NCI-H82 treated with DMSO at 0.1 percent for 48 hours (cell line): ENCODE results near the gene MAML3.

Source experiments
- DNase-seq: peaks from one replicate; lab custom pipeline; 2025; ENCODE audit not compliant: unreplicated experiment; lab: John Stamatoyannopoulos, UW

Gene MAML3

DNA sequence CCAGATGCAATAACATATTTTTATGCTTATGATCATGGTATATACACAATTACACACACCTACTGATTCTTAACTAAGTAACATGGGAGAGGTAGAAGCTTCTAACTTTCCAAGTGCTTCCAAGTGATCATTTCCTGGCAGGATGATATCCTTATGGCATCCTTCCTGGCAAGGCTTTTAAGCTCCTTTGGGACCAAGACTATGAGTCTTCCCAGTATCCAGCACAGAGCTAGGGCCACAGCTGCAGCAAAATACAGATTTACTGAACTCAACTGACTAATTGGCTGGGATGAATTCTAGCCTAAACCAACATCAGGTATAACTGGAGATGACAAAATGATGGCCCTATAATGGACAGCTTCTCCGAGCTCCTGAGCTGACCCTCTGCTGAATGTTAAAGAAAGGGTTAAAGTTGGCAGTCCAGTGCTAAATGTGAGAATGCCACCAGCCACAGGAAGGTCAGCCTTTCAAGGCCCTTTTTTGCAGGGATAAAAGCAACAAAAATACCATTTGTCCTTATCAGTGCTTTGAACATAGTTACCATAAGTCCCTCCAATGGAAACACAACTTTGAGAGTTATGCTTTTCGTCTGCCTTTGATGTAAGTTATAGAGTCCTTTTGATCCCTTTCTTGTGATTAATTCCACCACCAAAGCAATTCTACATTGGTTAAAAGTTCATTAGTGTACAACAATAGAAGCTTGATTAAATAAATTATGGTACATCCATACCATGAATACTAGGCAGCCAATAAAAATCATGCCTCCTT lies 415.0 kb downstream of the MAML3 start:
- peak; percentile 34 for DNase-seq

- no peak for DNase-seq
Observed at GRCh38 chr4:139736661-139737060, 417.3 kb downstream of the MAML3 start.

- DNase-seq, result no peak
Observed at GRCh38 chr4:139736274-139736660, 417.7 kb downstream of the MAML3 start.

GRCh38 chr4:139735381-139736273 lies 418.4 kb downstream of the MAML3 start:
- peak; percentile 12 for DNase-seq

DNA sequence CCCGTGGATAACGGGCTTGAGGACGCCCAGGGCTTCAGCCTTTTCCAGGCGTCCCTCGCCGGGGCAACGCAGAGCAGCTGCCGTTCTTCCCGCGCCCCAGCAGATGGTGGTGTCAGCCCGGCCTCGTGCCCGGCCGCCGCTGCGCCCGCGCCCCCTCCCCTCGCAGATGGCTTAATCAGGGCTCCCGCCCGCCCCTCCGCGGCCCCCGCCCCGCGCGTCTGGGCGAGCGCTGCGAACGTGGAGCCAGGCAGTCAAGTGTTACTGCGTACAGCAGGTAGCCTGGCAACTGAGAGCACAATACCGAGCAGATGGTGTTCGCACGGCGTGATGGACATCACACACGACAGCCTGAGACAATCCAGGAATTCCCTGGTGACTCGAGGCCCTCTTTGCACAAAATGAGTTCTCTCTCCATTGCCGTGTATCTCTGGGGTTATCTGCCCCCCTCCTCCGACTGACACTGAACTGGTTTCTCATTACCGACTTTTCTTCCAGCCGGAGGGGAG lies 419.1 kb downstream of the MAML3 start:
- peak; percentile 96 for DNase-seq

DNA sequence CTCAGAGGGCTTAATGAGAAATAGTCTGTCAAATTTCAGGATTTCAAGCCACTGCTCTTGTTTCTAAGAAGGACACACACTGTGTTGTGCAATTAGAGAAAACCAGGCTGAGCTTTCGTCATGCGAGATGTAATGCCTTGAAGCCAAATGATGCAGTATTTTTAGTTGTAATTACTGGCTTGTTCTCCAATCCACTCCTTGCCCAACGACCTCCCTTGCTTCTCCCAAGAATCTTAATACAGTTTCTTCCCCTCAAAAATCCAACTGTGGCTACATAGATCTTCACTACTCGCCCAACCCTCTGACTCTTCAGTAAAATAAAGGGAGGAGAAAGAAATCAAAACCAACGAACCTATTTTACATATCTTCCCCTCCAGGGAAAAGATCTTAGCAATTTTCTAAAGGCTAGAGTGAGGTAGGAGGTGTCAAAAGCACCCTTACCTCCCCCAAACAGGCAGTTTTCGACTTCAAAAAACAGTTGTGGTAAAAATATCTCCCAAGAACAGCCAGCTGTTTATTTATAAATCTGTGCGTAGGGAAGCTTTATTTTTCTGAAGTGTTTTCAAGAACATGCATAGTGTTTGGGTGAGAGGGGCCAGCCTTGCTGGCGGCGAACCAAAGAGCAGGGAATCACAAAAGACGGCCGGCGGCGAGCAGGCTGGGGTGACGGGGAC lies 419.6 kb downstream of the MAML3 start:
- DNase-seq, result no peak

DNA sequence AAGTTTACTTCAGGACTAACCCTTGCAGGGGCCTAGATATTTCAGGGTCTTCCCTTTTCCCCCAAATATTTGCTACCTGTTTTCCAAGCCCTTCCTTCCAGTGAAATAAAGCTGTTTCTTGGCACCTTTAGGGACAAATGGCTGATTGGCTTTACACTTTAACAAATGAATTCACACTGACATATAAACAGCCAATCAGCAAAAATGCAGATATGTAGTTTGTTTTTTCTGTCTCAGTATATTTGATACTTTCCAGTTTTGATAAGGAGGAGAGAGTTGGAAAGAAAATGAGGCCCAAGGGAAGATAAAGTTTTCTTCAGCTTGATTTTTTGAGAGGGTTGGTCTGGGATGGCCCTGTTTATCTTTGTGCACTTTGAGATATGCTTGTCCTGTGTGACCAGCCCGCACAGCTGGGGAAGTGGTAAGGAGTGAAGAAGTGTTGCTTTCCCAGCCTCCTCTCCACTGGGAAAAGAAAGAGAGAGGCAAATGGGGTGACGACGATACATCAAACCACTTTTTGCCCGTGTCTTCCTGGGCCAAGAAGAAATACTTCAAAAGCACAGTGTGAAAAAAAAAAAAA lies 420.9 kb downstream of the MAML3 start:
- no peak for DNase-seq

DNA sequence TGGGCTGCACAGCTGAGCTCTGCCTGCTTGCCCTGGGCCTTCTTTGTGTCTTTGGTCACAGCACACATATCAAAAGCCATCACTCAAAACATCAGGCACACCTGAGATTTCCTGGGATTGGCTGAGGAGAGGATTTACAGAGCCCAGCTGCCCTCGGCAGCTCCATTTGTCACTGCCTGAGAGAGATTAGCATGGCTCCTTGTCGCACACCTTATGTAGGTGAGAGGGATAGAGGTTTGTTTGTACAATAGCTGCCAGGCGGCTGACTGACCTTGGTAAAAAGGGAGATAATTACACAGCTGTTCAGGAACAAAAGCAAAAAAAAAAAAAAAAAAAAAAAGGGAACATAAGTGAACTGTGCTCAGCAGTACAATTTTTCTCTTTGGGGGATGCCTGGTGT lies 425.1 kb downstream of the MAML3 start:
- DNase-seq, result no peak

- no peak for DNase-seq
Observed at GRCh38 chr4:139728146-139728545, 425.8 kb downstream of the MAML3 start.

GRCh38 chr4:139726615-139727014 lies 427.4 kb downstream of the MAML3 start:
- DNase-seq, result no peak

- no peak for DNase-seq
Observed at GRCh38 chr4:139725236-139725635, 428.7 kb downstream of the MAML3 start.

DNA sequence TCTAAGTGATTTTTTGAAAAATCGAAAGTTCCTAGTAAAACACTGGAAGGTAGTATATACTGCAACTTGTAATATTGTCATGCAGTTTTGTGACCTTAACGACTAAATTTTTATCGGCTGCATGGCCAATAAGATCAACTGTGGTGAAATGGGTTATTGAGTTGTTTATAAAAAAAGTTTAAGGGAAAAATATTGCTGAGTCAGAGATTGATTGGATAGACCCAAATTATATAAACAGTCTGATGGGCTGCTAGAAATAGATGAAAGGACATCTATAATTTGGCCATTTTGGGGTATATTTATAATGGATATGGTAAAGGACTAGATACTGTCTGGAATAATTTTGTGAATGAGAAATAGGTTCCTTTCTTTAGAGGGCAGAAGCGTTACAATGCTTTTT lies 432.2 kb downstream of the MAML3 start:
- DNase-seq, result no peak

GRCh38 chr4:139720806-139721205 lies 433.2 kb downstream of the MAML3 start:
- DNase-seq, result no peak

DNA sequence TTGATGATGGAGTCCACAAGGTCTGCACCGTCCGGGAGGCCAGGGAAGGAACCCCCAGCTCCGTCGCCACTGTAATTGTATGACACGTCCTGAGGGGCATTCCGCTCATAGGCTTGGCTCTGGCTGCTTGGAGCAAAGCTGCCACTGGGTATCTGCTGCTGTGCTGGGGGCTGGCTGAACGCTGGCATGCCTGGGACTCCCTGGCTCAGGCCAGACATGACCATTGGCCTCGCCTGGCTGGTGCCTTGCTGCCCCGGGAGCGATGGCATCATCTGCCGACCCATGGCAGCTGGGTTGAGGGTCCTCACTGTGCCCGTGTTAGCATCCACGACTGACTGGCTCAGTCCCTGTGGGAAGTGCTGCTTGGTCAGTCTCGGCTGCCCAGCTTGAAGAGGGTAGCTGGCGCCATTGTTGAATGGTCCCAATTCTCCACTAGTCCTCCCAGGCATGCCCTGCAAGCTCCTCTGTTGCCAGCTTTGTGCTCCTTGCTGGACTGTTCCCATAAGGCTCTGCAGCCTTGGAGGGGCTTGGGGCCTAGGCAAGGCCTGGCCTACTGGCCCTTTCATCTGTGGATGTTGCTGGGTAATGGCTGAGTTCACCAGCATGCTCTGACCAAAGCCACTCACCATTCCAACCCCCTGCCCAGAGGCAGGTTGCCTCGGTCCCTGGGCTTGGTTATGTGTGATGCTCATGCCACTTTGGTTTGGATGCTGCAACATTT lies 434.4 kb downstream of the MAML3 start:
- DNase-seq, result no peak

GRCh38 chr4:139718833-139719232 lies 435.2 kb downstream of the MAML3 start:
- DNase-seq, result no peak

DNA sequence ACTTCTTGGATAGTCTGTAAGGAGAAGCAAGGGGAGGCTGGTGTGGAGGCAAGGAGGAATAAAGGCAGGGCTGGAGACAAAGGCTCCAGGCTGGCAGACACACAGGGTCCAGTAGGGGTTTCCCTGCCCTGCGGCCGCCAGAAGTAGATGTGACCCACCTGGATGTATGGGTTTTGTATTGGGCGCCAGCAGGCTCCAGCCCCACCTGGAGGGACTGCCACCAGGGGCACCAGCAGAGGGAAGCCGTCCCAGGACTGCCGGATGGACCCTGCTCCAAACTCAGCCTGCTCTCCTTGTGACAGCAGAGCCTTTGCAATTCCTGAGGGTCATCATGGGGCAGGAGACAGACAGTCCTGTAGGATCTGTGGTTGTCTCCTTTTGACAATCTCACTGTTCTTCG lies 435.6 kb downstream of the MAML3 start:
- no peak for DNase-seq

DNA sequence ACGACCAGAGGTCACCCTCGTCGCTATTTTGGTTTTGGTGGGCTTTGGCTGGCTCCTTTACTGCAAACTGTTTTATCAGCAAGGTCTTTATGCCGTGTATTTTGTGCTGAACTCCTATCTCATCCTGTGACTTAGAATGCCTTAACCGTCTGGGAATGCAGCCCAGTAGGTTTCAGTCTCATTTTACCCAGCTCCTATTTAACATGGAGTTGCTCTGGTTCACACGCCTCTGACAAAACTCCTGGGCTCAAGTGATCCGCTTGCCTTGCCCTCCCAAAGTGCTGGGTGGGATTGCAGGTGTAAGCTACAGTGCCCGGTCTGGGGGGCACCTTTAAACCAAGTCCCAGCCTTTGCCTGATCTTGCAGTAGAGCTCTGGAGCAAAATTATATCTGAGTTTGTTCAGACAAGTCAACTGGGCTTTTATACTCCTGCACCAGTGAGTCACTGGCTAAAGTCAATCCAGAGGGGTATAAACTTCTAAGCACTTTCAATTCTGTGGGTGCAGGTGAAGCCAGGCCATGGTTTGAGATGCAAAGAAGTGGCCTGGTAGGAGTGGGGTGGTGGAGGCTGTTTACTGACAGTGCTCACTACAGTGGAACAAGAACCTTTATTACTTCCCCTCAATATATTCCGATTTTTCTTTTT lies 438.1 kb downstream of the MAML3 start:
- DNase-seq, result no peak

DNA sequence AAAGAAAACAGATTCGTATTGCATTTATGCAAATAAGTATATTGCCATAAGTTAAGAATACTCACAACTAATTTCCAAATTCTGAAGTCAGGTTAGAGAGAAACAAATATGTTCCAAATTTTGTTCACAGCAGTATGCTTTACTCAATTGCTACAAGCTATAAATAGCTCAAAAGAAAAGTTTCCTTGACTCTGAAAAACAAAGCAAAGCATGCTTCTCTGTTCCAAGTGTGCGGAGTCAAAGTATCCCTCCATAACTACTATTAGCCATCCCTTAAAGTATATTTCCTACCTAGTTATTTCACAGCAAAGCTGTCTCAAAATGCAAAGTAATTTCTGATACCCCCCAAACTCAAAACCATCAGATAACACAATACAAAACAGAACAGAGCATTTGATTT lies 441.1 kb downstream of the MAML3 start:
- DNase-seq, result no peak

DNA sequence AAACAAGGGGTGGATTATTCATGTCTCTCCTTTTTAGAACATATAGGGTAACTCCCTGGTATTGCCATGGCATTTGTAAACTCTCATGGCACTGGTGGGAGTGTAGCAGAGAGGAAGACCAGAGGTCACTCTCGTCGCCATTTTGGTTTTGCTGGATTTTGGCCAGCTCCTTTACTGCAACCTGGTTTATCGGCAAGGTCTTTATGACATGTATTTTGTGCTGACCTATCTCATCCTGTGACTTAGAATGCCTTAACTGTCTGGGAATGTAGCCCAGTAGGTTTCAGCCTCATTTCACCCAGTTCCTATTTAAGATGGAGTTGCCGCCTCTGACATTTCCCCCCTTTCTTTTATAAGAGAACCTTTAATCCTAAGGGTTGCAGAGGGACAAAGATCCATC lies 442.5 kb downstream of the MAML3 start:
- no peak for DNase-seq

GRCh38 chr4:139710073-139710472 lies 443.9 kb downstream of the MAML3 start:
- no peak for DNase-seq
